H1 (cell line): ENCODE results near the gene TGFBR1. TPM values are rescaled to one million over a fixed set of nuclear protein-coding genes. Genes with fewer than 3 reads are reported as not detected.

ENCODE experiments used
- BCL11A ChIP-seq, 2 experiments: IDR thresholded peaks; one replicate each; pipeline ENCODE4 v1.6.1; 2011; ENCODE audit warnings: low read depth in 2 of 2, low read length in 2 of 2, mild to moderate bottlenecking in 2 of 2
- RAD21 ChIP-seq, 2 experiments: IDR thresholded peaks in 1 of 2; conservative IDR thresholded peaks in 1 of 2; 2 replicates each; pipeline ENCODE4 v1.6.1; 2011; ENCODE audit warnings: low read depth in 2 of 2, low read length in 2 of 2, improper control_type of control experiment in 1 of 2, inconsistent platforms in 1 of 2, mild to moderate bottlenecking in 1 of 2, moderate library complexity in 1 of 2
- SRF ChIP-seq: IDR thresholded peaks from 2 replicates; pipeline ENCODE4 v1.6.1; 2011; ENCODE audit warnings: mild to moderate bottlenecking, low read depth, low read length, moderate library complexity
- polyA plus RNA-seq, 7 experiments: library from polyadenylated mRNA; depleted of rRNA in 3 of 7; stranded (reverse) in 5 of 7; unstranded in 2 of 7; fragments of >200 nt in 5 of 7; fragments of 200-250 nt in 2 of 7; gene quantifications; 1 replicate in 5 of 7; 2 replicates in 1 of 7; 4 replicates in 1 of 7; pipeline versions ENCODE4 v1.2.1 to v1.2.3, GENCODE V29; 2011 to 2013; ENCODE audit warnings: missing spikeins in 2 of 7, mixed read lengths in 2 of 7
- total RNA-seq: library from RNA; stranded (reverse); fragmentation: NEBNext Ultra II Directional; extraction: Animal tissue kit (Norgen Biotek cat#: 25700); gene quantifications from 2 replicates; pipeline ENCODE4 v1.2.1, GENCODE V29; 2021
- TF ChIP-seq, protein P1 (sequence below): IDR thresholded peaks from 2 replicates; pipeline ENCODE4 v1.6.1; 2011; ENCODE audit warnings: low read length, improper control_type of control experiment

TGFBR1 gene
- total and polyA plus RNA-seq, 2 of the 8 experiments (the other 6 are each of a cell fraction or from before 2014, with no cell fraction given): 16.8 to 52.4 TPM

DNA sequence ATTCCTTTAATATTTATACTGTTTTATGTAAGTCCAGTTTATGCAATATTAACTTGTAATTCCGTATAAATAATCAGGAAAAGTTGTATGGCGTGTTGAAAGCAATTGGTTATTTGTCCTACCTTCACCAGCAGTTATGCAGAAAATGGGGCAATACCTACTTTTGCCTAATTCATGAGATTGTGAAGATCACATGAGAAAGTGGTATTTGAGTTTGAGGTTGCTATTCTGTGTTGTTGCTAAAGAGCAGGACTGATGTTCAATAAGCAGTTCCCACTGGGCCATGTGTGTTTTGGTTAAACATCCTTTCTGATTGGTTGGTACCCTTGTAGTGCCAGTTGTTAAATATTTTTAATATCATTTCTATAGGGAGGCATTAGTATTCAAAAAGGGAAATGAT, 3.2 kb downstream of the TGFBR1 start (continued):
- TF ChIP-seq SRF (no peak), BCL11A (IDR thresholded peaks at IDR 0.05; ENCODE audit: low read depth in 2 of 2, low read length in 2 of 2) (no peak), RAD21 (IDR thresholded peaks at IDR 0.05 in 1 of 2, conservative IDR thresholded peaks at IDR 0.05 in 1 of 2; ENCODE audit: low read depth in 2 of 2, low read length in 2 of 2) (no peak)
- TF ChIP-seq, protein P1, sequence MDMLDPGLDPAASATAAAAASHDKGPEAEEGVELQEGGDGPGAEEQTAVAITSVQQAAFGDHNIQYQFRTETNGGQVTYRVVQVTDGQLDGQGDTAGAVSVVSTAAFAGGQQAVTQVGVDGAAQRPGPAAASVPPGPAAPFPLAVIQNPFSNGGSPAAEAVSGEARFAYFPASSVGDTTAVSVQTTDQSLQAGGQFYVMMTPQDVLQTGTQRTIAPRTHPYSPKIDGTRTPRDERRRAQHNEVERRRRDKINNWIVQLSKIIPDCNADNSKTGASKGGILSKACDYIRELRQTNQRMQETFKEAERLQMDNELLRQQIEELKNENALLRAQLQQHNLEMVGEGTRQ: no peak
- TF ChIP-seq, all 59 proteins: peak for 0
